PFSK-1 (cell line): Measurements from ENCODE around the gene TANGO6.

ENCODE experiments used
- FOXP2 ChIP-seq: optimal IDR thresholded peaks from 2 replicates; pipeline ENCODE3; 2011; ENCODE audit warnings: borderline replicate concordance, control low read depth, inconsistent platforms; ENCODE audit not compliant: insufficient read depth; ENCODE audit errors: extremely low read length, extremely low read depth
- POLR2AphosphoS5 ChIP-seq: IDR thresholded peaks from 2 replicates; pipeline ENCODE4 v1.6.1; 2012; ENCODE audit warnings: low read depth, mild to moderate bottlenecking, control low read depth, low read length, moderate library complexity
- REST ChIP-seq, 2 experiments: IDR thresholded peaks; 2 replicates each; pipeline versions ENCODE4 v1.6.1 to v1.8.0; 2011 to 2012; ENCODE audit warnings: low read depth in 2 of 2, low read length in 2 of 2, control low read depth in 1 of 2, inconsistent platforms in 1 of 2, mild to moderate bottlenecking in 1 of 2, moderate library complexity in 1 of 2; ENCODE audit not compliant: insufficient read depth in 1 of 2
- SIN3A ChIP-seq: IDR thresholded peaks from 2 replicates; pipeline ENCODE4 v1.6.1; 2012; ENCODE audit warnings: mild to moderate bottlenecking, low read length, moderate library complexity, borderline replicate concordance; ENCODE audit not compliant: insufficient read depth
- TAF1 ChIP-seq: IDR thresholded peaks from 2 replicates; pipeline ENCODE4 v1.6.1; 2012; ENCODE audit warnings: low read length, control low read depth, borderline replicate concordance; ENCODE audit not compliant: insufficient read depth

TANGO6 gene

GRCh38 chr16:69114976-69115355, 271.6 kb downstream of the TANGO6 start:
- TF ChIP-seq TAF1 = no peak
- no peak for TF ChIP-seq FOXP2
- TF ChIP-seq POLR2AphosphoS5 = no peak

- TF ChIP-seq TAF1 (no peak), SIN3A (no peak)
Measured at GRCh38 chr16:69115361-69115760, 272.0 kb downstream of the TANGO6 start.

- no peak for TF ChIP-seq REST (IDR thresholded peaks at IDR 0.05; ENCODE audit: insufficient read depth in 1 of 2, low read depth in 2 of 2, low read length in 2 of 2)
- no peak for TF ChIP-seq POLR2AphosphoS5
Measured at GRCh38 chr16:69115837-69116236, 272.5 kb downstream of the TANGO6 start.

- TF ChIP-seq FOXP2 = no peak
- no peak for TF ChIP-seq POLR2AphosphoS5
- TF ChIP-seq TAF1 = no peak
- TF ChIP-seq SIN3A = no peak
- no peak for TF ChIP-seq REST (IDR thresholded peaks at IDR 0.05; ENCODE audit: insufficient read depth in 1 of 2, low read depth in 2 of 2, low read length in 2 of 2)
Measured at GRCh38 chr16:69116256-69116875, 273.0 kb downstream of the TANGO6 start.

- TF ChIP-seq FOXP2 (no peak), POLR2AphosphoS5 (no peak; the same call in 1 of the 2 replicates), TAF1 (no peak), REST (IDR thresholded peaks at IDR 0.05; ENCODE audit: insufficient read depth in 1 of 2, low read depth in 2 of 2, low read length in 2 of 2) (no peak), SIN3A (no peak)
Measured at GRCh38 chr16:69116906-69117305, 273.6 kb downstream of the TANGO6 start.

GRCh38 chr16:69118468-69118867, 275.1 kb downstream of the TANGO6 start:
- TF ChIP-seq FOXP2 = no peak
- no peak for TF ChIP-seq REST (IDR thresholded peaks at IDR 0.05; ENCODE audit: insufficient read depth in 1 of 2, low read depth in 2 of 2, low read length in 2 of 2)
